Measurements from ENCODE around the gene PALLD.

Gene PALLD

GRCh38 chr4:168537571-168537970, 40.7 kb downstream of the PALLD start:
- no peak for DNase-seq (ENCODE audit: low read depth, low spot score)
- Histone ChIP-seq H3K36me3 (ENCODE audit: insufficient read depth, low read length) (no peaks in the 10 kb centered on the region), H3K9ac (ENCODE audit: insufficient read length) (no peak overlapping the region), H3K27ac (no peak overlapping the region), H3K4me3 (no peak overlapping the region), H3K9me3 (ENCODE audit: low read depth, low read length) (no peaks in the 10 kb centered on the region)
- TF ChIP-seq FOXP2 (optimal IDR thresholded peaks at IDR 0.05; ENCODE audit: control extremely low read depth, extremely low read length, insufficient read depth) (no peak), EZH2 (IDR thresholded peaks at IDR 0.05) (no peak), POLR2AphosphoS5 (IDR thresholded peaks at IDR 0.05; ENCODE audit: borderline replicate concordance, low read depth, low read length) (no peak)

- Histone ChIP-seq H3K9me3 (ENCODE audit: low read depth, low read length) (no peaks in the 10 kb centered on the region), H3K4me3 (no peak overlapping the region), H3K27ac (no peak overlapping the region), H3K9ac (ENCODE audit: insufficient read length) (no peak overlapping the region), H3K36me3 (ENCODE audit: insufficient read depth, low read length) (no peaks in the 10 kb centered on the region)
- DNase-seq (ENCODE audit: low read depth, low spot score): no peak
- no peak for TF ChIP-seq FOXP2 (optimal IDR thresholded peaks at IDR 0.05; ENCODE audit: control extremely low read depth, extremely low read length, insufficient read depth)
- TF ChIP-seq EZH2 (IDR thresholded peaks at IDR 0.05): no peak
- no peak for TF ChIP-seq POLR2AphosphoS5 (IDR thresholded peaks at IDR 0.05; ENCODE audit: borderline replicate concordance, low read depth, low read length)
These were observed 41.8 kb downstream of the PALLD start for GRCh38 chr4:168538632-168539031.

- no peak overlapping the region for H3K9ac ChIP-seq (ENCODE audit: insufficient read length)
- H3K36me3 ChIP-seq (ENCODE audit: insufficient read depth, low read length): no peaks in the 10 kb centered on the region
- H3K27ac ChIP-seq: no peak overlapping the region
- DNase-seq (ENCODE audit: low read depth, low spot score): no peak
- no peak overlapping the region for H3K4me3 ChIP-seq
- H3K9me3 ChIP-seq (ENCODE audit: low read depth, low read length): no peaks in the 10 kb centered on the region
- TF ChIP-seq FOXP2 (optimal IDR thresholded peaks at IDR 0.05; ENCODE audit: control extremely low read depth, extremely low read length, insufficient read depth): no peak
- no peak for TF ChIP-seq EZH2 (IDR thresholded peaks at IDR 0.05)
- no peak for TF ChIP-seq POLR2AphosphoS5 (IDR thresholded peaks at IDR 0.05; ENCODE audit: borderline replicate concordance, low read depth, low read length)
These were observed 43.2 kb downstream of the PALLD start for GRCh38 chr4:168540086-168540485.

- H3K27ac ChIP-seq: no peak overlapping the region
- TF ChIP-seq EZH2 (IDR thresholded peaks at IDR 0.05) (no peak), POLR2AphosphoS5 (IDR thresholded peaks at IDR 0.05; ENCODE audit: borderline replicate concordance, low read depth, low read length) (no peak), FOXP2 (optimal IDR thresholded peaks at IDR 0.05; ENCODE audit: control extremely low read depth, extremely low read length, insufficient read depth) (no peak)
- H3K9me3 ChIP-seq (ENCODE audit: low read depth, low read length): no peaks in the 10 kb centered on the region
- DNase-seq (ENCODE audit: low read depth, low spot score): no peak
- H3K9ac ChIP-seq (ENCODE audit: insufficient read length): no peak overlapping the region
- H3K4me3 ChIP-seq: no peak overlapping the region
- no peaks in the 10 kb centered on the region for H3K36me3 ChIP-seq (ENCODE audit: insufficient read depth, low read length)
These were observed 43.8 kb downstream of the PALLD start for GRCh38 chr4:168540503-168541265.

GRCh38 chr4:168541266-168541953, 44.6 kb downstream of the PALLD start:
- DNase-seq (ENCODE audit: low read depth, low spot score): no peak
- H3K36me3 ChIP-seq (ENCODE audit: insufficient read depth, low read length): no peaks in the 10 kb centered on the region
- H3K27ac ChIP-seq: no peak overlapping the region
- H3K9me3 ChIP-seq (ENCODE audit: low read depth, low read length): no peaks in the 10 kb centered on the region
- no peak overlapping the region for H3K4me3 ChIP-seq
- no peak overlapping the region for H3K9ac ChIP-seq (ENCODE audit: insufficient read length)
- TF ChIP-seq EZH2 (IDR thresholded peaks at IDR 0.05): no peak
- TF ChIP-seq FOXP2 (optimal IDR thresholded peaks at IDR 0.05; ENCODE audit: control extremely low read depth, extremely low read length, insufficient read depth): no peak
- TF ChIP-seq POLR2AphosphoS5 (IDR thresholded peaks at IDR 0.05; ENCODE audit: borderline replicate concordance, low read depth, low read length): no peak

- TF ChIP-seq POLR2AphosphoS5 (IDR thresholded peaks at IDR 0.05; ENCODE audit: borderline replicate concordance, low read depth, low read length) (peak; percentile 40; the same call in 1 of the 2 replicates), EZH2 (IDR thresholded peaks at IDR 0.05) (no peak), FOXP2 (optimal IDR thresholded peaks at IDR 0.05; ENCODE audit: control extremely low read depth, extremely low read length, insufficient read depth) (peak; percentile 71)
- DNase-seq (ENCODE audit: low read depth, low spot score): peak; percentile 64
These were observed 52.3 kb downstream of the PALLD start for GRCh38 chr4:168549143-168549542.

GRCh38 chr4:168550064-168550766, 53.4 kb downstream of the PALLD start:
- Histone ChIP-seq H3K4me3 (peak overlapping the region; percentile 36), H3K9me3 (ENCODE audit: low read depth, low read length) (no peaks in the 10 kb centered on the region), H3K36me3 (ENCODE audit: insufficient read depth, low read length) (no peaks in the 10 kb centered on the region), H3K27ac (peak overlapping the region; percentile 98), H3K9ac (ENCODE audit: insufficient read length) (no peak overlapping the region)
- peak; percentile 81 for DNase-seq (ENCODE audit: low read depth, low spot score)
- TF ChIP-seq EZH2 (IDR thresholded peaks at IDR 0.05) (no peak), POLR2AphosphoS5 (IDR thresholded peaks at IDR 0.05; ENCODE audit: borderline replicate concordance, low read depth, low read length) (peak; percentile 44; the same call in 1 of the 2 replicates), FOXP2 (optimal IDR thresholded peaks at IDR 0.05; ENCODE audit: control extremely low read depth, extremely low read length, insufficient read depth) (peak; percentile 26)

More at GRCh38 chr4:168549143-168549542, 52.3 kb downstream of the PALLD start:
- Histone ChIP-seq H3K4me3 (peak overlapping the region; percentile 36), H3K36me3 (ENCODE audit: insufficient read depth, low read length) (no peaks in the 10 kb centered on the region), H3K27ac (peak overlapping the region; percentile 98), H3K9ac (ENCODE audit: insufficient read length) (peak overlapping the region; percentile 51), H3K9me3 (ENCODE audit: low read depth, low read length) (no peaks in the 10 kb centered on the region)

GRCh38 chr4:168551211-168551610, 54.4 kb downstream of the PALLD start:
- no peak overlapping the region for H3K9ac ChIP-seq (ENCODE audit: insufficient read length)
- no peak for TF ChIP-seq POLR2AphosphoS5 (IDR thresholded peaks at IDR 0.05; ENCODE audit: borderline replicate concordance, low read depth, low read length)
- TF ChIP-seq EZH2 (IDR thresholded peaks at IDR 0.05): no peak
- no peak for TF ChIP-seq FOXP2 (optimal IDR thresholded peaks at IDR 0.05; ENCODE audit: control extremely low read depth, extremely low read length, insufficient read depth)
- no peaks in the 10 kb centered on the region for H3K9me3 ChIP-seq (ENCODE audit: low read depth, low read length)
- peak overlapping the region; percentile 98 for H3K27ac ChIP-seq
- H3K4me3 ChIP-seq: no peak overlapping the region
- no peak for DNase-seq (ENCODE audit: low read depth, low spot score)
- no peaks in the 10 kb centered on the region for H3K36me3 ChIP-seq (ENCODE audit: insufficient read depth, low read length)

Measured in SK-N-MC (cell line).